ENCODE measurements around the gene CYP4Z1. TPM values are rescaled to one million over a fixed set of nuclear protein-coding genes. Genes with fewer than 3 reads are reported as not detected.
"Not testable (repeated sequence)": the region's sequence is repeated elsewhere in the genome, so short reads cannot be mapped to it uniquely, and the experiment has no call there.

Gene CYP4Z1
- total RNA-seq, 4 donors from 2014 or later: 1.1 to 1.6 (median 1.2) TPM; not detected in 1

DNA sequence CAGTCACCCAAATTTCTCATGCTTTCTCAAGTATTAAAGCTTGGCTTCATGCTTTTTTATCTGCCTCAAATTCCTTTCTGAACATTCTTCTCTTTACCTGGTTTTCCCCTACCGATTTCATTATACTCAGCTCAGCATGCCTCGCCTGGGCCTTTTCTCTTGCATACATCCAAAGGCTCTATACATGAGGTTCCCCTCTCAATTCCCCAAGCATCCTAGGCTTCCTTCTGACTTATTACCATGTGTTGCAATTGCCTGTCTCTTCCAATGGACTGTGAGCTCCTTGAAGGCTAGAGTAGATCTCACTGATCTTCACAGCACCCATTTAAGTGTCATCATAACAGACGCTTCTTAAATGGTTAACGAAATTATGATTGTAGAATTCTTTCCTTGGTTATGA lies 46.1 kb downstream of the CYP4Z1 start:
- Histone ChIP-seq H3K27me3 (no peaks in the 10 kb centered on the region), H3K4me3 (no peak overlapping the region), H3K27ac (no peak overlapping the region), H3K4me1 (no peaks in the 10 kb centered on the region), H3K36me3 (no peaks in the 10 kb centered on the region), H3K9me3 (peaks cover 0 to 10% (median 0%) of the 10 kb centered on the region in 3 donors)
- no peak for ATAC-seq
- 72 to 77% methylated on average over 3 to 4 of the region's 4 CpGs for WGBS, 2 donors (ENCODE audit: low coverage in 1 of 2)
- TF ChIP-seq, protein P1, sequence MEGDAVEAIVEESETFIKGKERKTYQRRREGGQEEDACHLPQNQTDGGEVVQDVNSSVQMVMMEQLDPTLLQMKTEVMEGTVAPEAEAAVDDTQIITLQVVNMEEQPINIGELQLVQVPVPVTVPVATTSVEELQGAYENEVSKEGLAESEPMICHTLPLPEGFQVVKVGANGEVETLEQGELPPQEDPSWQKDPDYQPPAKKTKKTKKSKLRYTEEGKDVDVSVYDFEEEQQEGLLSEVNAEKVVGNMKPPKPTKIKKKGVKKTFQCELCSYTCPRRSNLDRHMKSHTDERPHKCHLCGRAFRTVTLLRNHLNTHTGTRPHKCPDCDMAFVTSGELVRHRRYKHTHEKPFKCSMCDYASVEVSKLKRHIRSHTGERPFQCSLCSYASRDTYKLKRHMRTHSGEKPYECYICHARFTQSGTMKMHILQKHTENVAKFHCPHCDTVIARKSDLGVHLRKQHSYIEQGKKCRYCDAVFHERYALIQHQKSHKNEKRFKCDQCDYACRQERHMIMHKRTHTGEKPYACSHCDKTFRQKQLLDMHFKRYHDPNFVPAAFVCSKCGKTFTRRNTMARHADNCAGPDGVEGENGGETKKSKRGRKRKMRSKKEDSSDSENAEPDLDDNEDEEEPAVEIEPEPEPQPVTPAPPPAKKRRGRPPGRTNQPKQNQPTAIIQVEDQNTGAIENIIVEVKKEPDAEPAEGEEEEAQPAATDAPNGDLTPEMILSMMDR (IDR thresholded peaks at IDR 0.05): no peak
- TF ChIP-seq POLR2AphosphoS5 (IDR thresholded peaks at IDR 0.05): no peak
- no peak for TF ChIP-seq POLR2A (IDR thresholded peaks at IDR 0.05)
- no peak for TF ChIP-seq EP300 (IDR thresholded peaks at IDR 0.05)

DNA sequence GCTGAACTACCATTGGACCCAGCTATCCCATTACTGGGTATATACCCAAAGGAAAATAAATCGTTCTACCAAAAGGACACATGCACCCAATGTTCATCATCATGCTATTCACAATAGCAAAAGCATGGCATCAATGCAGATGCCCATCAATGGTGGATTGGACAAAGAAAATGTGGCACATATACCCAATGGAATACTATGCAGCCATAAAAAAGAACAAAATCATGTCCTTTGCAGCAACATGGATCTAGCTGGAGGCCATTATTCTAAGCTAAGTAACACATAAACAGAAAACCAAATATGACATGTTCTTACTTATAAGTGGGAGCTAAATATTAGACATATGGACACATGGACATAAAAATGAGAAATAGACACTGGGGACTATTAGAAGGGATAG lies 54.0 kb downstream of the CYP4Z1 start:
- not testable (repeated sequence) for H3K27ac ChIP-seq, H3K36me3 ChIP-seq, ATAC-seq, H3K4me3 ChIP-seq, H3K27me3 ChIP-seq, H3K4me1 ChIP-seq
- peaks cover 0 to 10% (median 0%) of the 10 kb centered on the region in 3 donors for H3K9me3 ChIP-seq
- 83 to 88% methylated on average over 1 of the region's 1 CpG for WGBS, 2 donors (ENCODE audit: low coverage in 1 of 2)

DNA sequence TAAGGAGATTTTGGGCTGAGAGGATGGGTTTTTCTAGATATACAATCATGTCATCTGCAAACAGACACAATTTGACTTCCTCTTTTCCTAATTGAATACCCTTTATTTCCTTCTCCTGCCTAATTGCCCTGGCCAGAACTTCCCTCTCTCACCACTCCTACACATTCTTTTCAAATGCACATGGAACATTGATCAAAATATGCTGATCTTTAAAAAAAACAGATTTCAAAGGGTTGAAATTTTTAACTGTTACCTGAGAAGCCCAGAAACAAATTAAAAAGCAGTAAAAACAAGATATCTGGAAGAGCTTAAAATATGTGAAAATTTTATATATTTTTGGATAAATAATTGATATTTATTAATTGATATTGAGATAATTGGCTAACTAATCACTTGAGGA lies 57.8 kb downstream of the CYP4Z1 start:
- H3K4me3 ChIP-seq, H3K27me3 ChIP-seq, ATAC-seq, H3K27ac ChIP-seq, H3K4me1 ChIP-seq, H3K36me3 ChIP-seq: not testable (repeated sequence)
- peaks cover 0 to 10% (median 0%) of the 10 kb centered on the region in 3 donors for H3K9me3 ChIP-seq

DNA sequence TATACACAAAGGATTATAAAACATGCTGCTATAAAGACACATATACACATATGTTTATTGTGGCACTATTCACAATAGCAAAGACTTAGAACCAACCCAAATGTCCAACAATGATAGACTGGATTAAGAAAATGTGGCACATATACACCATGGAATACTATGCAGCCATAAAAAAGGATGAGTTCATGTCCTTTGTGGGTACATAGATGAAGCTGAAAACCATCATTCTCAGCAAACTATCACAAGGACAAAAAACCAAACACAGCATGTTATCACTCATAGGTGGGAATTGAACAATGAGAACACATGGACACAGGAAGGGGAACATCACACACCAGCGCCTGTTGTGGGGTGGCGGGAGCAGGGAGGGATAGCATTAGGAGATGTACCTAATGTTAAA lies 60.0 kb downstream of the CYP4Z1 start:
- 83 to 94% methylated on average over 2 of the region's 2 CpGs for WGBS, 2 donors (ENCODE audit: low coverage in 1 of 2)
- ATAC-seq, H3K27me3 ChIP-seq, H3K27ac ChIP-seq, H3K36me3 ChIP-seq, H3K9me3 ChIP-seq, H3K4me1 ChIP-seq, H3K4me3 ChIP-seq: not testable (repeated sequence)

DNA sequence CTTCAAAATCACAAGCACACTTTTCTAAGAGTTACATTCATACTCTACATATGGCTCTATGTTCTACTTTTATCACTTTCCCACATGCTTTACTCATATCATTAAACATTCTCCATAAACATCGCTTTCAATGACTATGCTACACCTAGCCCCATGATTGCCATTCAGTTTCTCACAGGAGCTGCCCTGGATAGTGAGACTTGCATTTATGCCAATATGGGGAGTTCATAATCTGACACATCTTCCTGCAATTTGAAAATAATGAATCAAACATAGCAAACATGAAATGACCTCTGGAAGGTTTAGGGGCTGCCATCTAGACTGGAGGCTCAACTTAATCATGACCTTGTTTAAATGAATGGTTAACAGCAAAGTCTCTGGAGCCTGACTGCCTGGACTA lies 61.2 kb downstream of the CYP4Z1 start:
- ATAC-seq: no peak
- Histone ChIP-seq H3K4me1 (no peaks in the 10 kb centered on the region), H3K4me3 (no peak overlapping the region), H3K27me3 (no peaks in the 10 kb centered on the region), H3K9me3 (no peaks in the 10 kb centered on the region), H3K27ac (no peak overlapping the region), H3K36me3 (no peaks in the 10 kb centered on the region)
- TF ChIP-seq EP300 (IDR thresholded peaks at IDR 0.05) (no peak), POLR2AphosphoS5 (IDR thresholded peaks at IDR 0.05) (no peak), POLR2A (IDR thresholded peaks at IDR 0.05) (no peak)
- TF ChIP-seq, protein P1 (IDR thresholded peaks at IDR 0.05): no peak
- 90 to 100% methylated on average over 1 of the region's 1 CpG for WGBS, 2 donors (ENCODE audit: low coverage in 1 of 2)

DNA sequence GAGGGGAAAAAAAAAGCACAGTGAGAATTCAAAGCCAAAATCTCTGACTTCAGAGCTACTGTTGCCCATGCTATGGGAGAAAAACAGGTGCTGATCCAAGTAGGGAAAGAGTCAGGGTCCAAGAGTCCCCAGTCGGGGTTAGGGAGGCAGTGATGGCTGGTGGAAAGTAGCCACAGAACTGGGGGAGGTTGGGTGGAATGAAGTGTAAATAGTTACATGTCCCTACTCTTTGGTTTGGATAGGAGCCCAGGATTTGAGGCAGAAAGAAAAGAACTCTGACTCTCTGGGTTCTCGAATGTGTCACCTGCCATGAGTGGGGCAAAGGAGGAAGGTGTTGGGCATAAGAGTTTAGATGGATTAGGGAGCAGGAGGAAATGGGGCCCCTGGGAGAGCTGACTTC lies 61.8 kb downstream of the CYP4Z1 start:
- WGBS, 2 donors (ENCODE audit: low coverage in 1 of 2): 51 to 88% methylated on average over 1 to 2 of the region's 2 CpGs
- H3K36me3 ChIP-seq, H3K9me3 ChIP-seq, H3K4me3 ChIP-seq, H3K4me1 ChIP-seq, H3K27me3 ChIP-seq, ATAC-seq, H3K27ac ChIP-seq: not testable (repeated sequence)

DNA sequence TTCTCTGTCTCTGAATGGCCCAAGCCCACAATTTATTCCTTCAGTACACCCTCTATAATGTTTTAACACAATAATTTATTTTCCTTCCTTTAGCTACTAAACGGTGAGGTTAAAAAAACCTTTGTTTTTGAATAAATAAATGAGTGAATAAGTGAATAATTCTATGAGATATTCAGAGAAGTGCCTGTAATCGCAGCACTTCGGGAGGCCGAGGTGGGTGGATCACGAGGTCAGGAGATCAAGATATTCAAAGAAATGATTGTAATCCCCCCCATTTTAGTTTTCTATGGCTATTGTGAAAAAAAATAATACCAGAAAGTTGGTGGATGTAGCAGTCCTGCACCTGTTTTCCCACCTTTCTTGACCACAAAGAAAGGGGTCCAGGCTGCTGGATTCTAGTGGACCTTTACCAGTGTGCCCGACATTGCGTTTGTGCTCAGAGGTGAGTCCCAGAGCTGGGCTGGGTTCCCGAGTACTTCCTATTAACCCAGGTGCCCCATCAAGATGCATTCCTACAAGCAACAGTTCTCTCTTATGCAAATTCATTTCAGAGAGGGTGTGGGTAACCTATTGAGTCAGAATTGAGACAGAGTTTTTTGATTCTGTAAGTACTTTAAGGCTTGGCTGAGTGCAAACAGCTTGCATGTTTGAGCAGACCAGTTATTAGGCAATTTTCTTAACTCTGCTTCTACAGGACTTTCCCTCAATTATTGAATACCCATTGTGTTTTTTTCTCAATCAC lies 62.6 kb downstream of the CYP4Z1 start:
- H3K27me3 ChIP-seq, H3K9me3 ChIP-seq, ATAC-seq, H3K36me3 ChIP-seq, H3K4me1 ChIP-seq, H3K27ac ChIP-seq, H3K4me3 ChIP-seq: not testable (repeated sequence)
- 71 to 90% methylated on average over 5 to 8 of the region's 8 CpGs for WGBS, 2 donors (ENCODE audit: low coverage in 1 of 2)

DNA sequence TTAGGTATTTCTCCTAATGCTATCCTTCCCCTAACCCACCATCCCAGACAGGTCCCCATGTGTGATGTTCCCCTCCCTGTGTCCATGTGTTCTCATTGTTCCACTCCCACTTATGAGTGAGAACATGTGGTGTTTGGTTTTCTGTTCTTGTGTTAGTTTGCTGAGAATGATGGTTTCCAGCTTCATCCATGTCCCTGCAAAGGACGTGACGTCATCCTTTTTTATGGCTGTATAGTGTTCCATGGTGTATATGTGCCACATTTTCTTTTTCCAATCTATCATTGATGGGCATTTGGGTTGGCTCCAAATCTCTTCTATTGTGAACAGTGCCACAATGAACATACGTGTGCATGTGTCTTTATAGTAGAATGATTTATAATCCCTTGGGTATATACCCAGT lies 65.6 kb downstream of the CYP4Z1 start:
- not testable (repeated sequence) for H3K9me3 ChIP-seq, ATAC-seq, H3K4me3 ChIP-seq, H3K27me3 ChIP-seq, H3K27ac ChIP-seq, H3K36me3 ChIP-seq, H3K4me1 ChIP-seq
- WGBS, 2 donors (ENCODE audit: low coverage in 1 of 2): 93 to 94% methylated on average over 3 of the region's 3 CpGs

Data from gastroesophageal sphincter (tissue), 4 donors.